HCT116 (cell line): ENCODE results near the gene PPP2R5B.

Experiments used
- POLR2A ChIP-seq: IDR thresholded peaks from 2 replicates; pipeline ENCODE4 v1.7.0; 2011; ENCODE audit warnings: borderline replicate concordance; ENCODE audit not compliant: insufficient read depth, insufficient read length; ENCODE audit errors: extremely low read depth
- TF ChIP-seq, protein P1 (sequence below), 3 experiments: fragments of 200-600 bp in 1 of 3; sonication (generic) in 1 of 3; IDR thresholded peaks in 2 of 3; conservative IDR thresholded peaks in 1 of 3; 2 replicates each; pipeline ENCODE4 v1.5.1; 2012 to 2017; ENCODE audit warnings: low read depth in 2 of 3, low read length in 2 of 3, antibody characterized with exemption in 1 of 3, borderline replicate concordance in 1 of 3, control low read depth in 1 of 3, mild to moderate bottlenecking in 1 of 3, mixed read lengths in 1 of 3, mixed run types in 1 of 3, moderate library complexity in 1 of 3; ENCODE audit not compliant: insufficient read depth in 1 of 3

DNA sequence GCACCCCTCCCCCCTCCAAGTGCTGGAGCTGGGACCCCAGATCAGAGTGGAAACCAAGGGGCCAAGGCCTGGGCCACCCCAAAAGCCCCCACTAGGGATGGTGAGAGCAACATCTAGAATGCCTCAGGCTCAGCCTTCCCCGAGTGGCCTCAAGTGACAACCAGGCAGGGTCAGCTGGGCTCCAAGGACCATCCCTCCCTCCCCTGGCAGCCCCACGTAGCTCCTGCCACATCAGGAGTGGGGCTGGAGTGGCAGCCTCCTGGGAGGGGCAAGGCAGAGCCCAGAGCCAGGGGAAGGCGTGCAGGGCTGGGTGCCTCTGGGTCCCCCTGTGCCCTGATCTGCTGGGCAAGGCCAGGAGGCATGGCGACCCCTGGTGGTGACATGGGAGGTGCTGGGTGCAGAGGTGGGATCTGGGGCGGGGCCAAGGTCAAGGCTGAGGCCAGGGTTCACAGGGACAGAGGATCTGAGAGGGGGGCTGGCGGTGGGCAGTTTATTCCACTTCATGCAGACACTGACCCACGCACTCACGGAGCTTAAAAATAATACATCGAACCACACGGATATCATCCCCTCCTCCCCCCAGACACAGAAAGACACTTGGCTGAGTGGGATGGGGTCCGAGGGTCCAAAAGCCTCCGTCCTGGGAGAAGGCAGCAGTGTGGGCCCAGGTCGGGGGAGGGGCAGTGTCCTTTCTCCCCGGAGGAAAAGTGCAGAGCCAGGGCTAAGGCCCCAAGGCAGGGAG is 30.2 kb upstream of the PPP2R5B start:
- TF ChIP-seq POLR2A, result no peak
- TF ChIP-seq, protein P1, sequence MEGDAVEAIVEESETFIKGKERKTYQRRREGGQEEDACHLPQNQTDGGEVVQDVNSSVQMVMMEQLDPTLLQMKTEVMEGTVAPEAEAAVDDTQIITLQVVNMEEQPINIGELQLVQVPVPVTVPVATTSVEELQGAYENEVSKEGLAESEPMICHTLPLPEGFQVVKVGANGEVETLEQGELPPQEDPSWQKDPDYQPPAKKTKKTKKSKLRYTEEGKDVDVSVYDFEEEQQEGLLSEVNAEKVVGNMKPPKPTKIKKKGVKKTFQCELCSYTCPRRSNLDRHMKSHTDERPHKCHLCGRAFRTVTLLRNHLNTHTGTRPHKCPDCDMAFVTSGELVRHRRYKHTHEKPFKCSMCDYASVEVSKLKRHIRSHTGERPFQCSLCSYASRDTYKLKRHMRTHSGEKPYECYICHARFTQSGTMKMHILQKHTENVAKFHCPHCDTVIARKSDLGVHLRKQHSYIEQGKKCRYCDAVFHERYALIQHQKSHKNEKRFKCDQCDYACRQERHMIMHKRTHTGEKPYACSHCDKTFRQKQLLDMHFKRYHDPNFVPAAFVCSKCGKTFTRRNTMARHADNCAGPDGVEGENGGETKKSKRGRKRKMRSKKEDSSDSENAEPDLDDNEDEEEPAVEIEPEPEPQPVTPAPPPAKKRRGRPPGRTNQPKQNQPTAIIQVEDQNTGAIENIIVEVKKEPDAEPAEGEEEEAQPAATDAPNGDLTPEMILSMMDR (IDR thresholded peaks at IDR 0.05 in 2 of 3, conservative IDR thresholded peaks at IDR 0.05 in 1 of 3; ENCODE audit: borderline replicate concordance in 1 of 3, insufficient read depth in 1 of 3, low read depth in 2 of 3, low read length in 2 of 3), result peak; percentile 92 to 96 (median 93)
